ENCODE results near the gene RPA4. TPM values are rescaled to one million over a fixed set of nuclear protein-coding genes. Genes with fewer than 3 reads are reported as not detected.

RPA4 gene
- total and polyA plus RNA-seq, 2 experiments from 2014 or later = 0.15 to 0.65 TPM

DNA sequence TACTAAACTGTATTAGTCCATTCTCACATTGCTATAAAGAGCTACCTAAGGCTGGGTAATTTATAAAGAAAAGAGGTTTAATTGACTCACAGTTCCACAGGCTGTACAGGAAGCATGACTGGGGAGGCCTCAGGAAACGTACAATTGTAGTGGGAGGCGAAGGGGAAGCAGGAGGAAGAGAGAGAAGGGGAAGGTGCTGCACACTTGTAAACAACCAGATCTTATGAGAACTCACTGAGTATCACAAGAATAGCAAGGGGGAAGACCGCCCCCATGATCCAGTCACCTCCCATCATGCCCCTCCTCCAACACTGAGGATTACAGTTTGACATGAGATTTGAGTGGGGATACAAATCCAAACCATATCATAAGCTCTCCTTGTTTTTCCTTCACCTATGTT, 40.9 kb downstream of the RPA4 start:
- DNase-seq = no peak
- H4K20me1 ChIP-seq (ENCODE audit: insufficient read depth) = no peaks in the 10 kb centered on the region
- H3K9me3 ChIP-seq (ENCODE audit: low read depth) = no peaks in the 10 kb centered on the region
- H3K36me3 ChIP-seq (ENCODE audit: low read depth) = no peaks in the 10 kb centered on the region
- H3K9ac ChIP-seq = no peak overlapping the region
- WGBS, 2 experiments (ENCODE audit: low coverage in 1 of 2, low lambda C conversion rate in 2 of 2, missing lambda C conversion rate in 2 of 2) = 95 to 96% methylated on average over 3 of the region's 3 CpGs
- H3K27ac ChIP-seq = no peak overlapping the region
- H3K4me2 ChIP-seq (ENCODE audit: unreplicated experiment) = no peak overlapping the region
- H3K9me2 ChIP-seq (ENCODE audit: insufficient read depth) = no peaks in the 10 kb centered on the region
- no peaks in the 10 kb centered on the region for H3F3A ChIP-seq (ENCODE audit: insufficient read depth)
- TF ChIP-seq EZH2phosphoT487 (IDR thresholded peaks at IDR 0.05; ENCODE audit: insufficient read depth, low read depth) (no peak), EZH2 (IDR thresholded peaks at IDR 0.05; ENCODE audit: insufficient read depth, poor library complexity, severe bottlenecking) (no peak)
- H3K4me3 ChIP-seq = no peak overlapping the region
- in situ Hi-C loops (cut with MboI) = no loop called here
- no peaks in the 10 kb centered on the region for H3K4me1 ChIP-seq (ENCODE audit: insufficient read depth)
- no peaks in the 10 kb centered on the region for H3K27me3 ChIP-seq (replicated peaks; ENCODE audit: insufficient read depth)
- no peaks in the 10 kb centered on the region for H3K79me2 ChIP-seq (ENCODE audit: insufficient read depth)
- H2AFZ ChIP-seq = no peak overlapping the region

DNA sequence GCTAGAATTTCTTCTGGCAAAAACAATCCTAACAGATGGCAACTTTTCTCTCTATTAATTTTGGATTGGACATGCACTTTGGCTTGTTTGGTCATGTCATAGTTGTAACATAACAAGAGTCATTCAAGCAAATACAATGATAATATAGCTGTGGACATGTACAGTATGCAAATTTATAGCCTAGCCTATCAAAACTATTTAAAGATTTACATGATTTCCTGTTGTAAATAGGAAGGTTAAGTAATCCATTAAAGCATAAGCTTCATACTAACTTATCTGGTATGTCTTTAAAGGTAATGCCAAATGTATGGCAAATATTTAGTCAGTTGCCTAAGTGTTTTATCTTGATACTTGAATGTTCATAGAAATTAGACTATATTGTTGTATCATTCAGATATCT, 45.3 kb downstream of the RPA4 start:
- no peak for TF ChIP-seq EZH2phosphoT487 (IDR thresholded peaks at IDR 0.05; ENCODE audit: insufficient read depth, low read depth)
- no peak for TF ChIP-seq EZH2 (IDR thresholded peaks at IDR 0.05; ENCODE audit: insufficient read depth, poor library complexity, severe bottlenecking)
- Histone ChIP-seq H3K4me1 (ENCODE audit: insufficient read depth) (no peaks in the 10 kb centered on the region), H2AFZ (no peak overlapping the region), H4K20me1 (ENCODE audit: insufficient read depth) (no peaks in the 10 kb centered on the region), H3K27me3 (replicated peaks; ENCODE audit: insufficient read depth) (no peaks in the 10 kb centered on the region), H3K9me3 (ENCODE audit: low read depth) (no peaks in the 10 kb centered on the region), H3K9ac (no peak overlapping the region), H3F3A (ENCODE audit: insufficient read depth) (no peaks in the 10 kb centered on the region), H3K79me2 (ENCODE audit: insufficient read depth) (no peaks in the 10 kb centered on the region), H3K27ac (no peak overlapping the region), H3K4me3 (no peak overlapping the region), H3K4me2 (ENCODE audit: unreplicated experiment) (no peak overlapping the region), H3K9me2 (ENCODE audit: insufficient read depth) (no peaks in the 10 kb centered on the region), H3K36me3 (ENCODE audit: low read depth) (no peaks in the 10 kb centered on the region)
- in situ Hi-C loops (cut with MboI) = no loop called here
- no peak for DNase-seq

Other genes with a start within 250 kb of the RPA4 start
- gene DIAPH2, start 199.1 kb upstream of the RPA4 start, total RNA-seq (2014; rRNA removed; shearing (Covaris generic)) = 7.5 and 9.0 TPM in 2 replicates
- 7.4 and 8.1 TPM in 2 replicates for gene DIAPH2, start 199.1 kb upstream of the RPA4 start, polyA plus RNA-seq (2016; fragmentation: Nextera tagmentation; extraction: Ambion mirVana)